BLaER1 (cell line): ENCODE measurements around the gene DROSHA.
"Not testable (repeated sequence)": the region's sequence is repeated elsewhere in the genome, so short reads cannot be mapped to it uniquely, and the experiment has no call there.

Experiments used
- H3K27ac ChIP-seq: shearing (Covaris generic); formaldehyde crosslinking; 2 replicates; pipeline ENCODE4 v1.8.1; 2022
- H3K27me3 ChIP-seq: shearing (Covaris generic); formaldehyde crosslinking; 2 replicates; pipeline ENCODE4 v1.8.1; 2022
- H3K36me3 ChIP-seq: shearing (Covaris generic); formaldehyde crosslinking; 2 replicates; pipeline ENCODE4 v1.8.1; 2022
- H3K4me1 ChIP-seq: shearing (Covaris generic); formaldehyde crosslinking; 2 replicates; pipeline ENCODE4 v1.8.1; 2022
- H3K4me2 ChIP-seq: shearing (Covaris generic); formaldehyde crosslinking; 2 replicates; pipeline ENCODE4 v1.8.1; 2022
- H3K4me3 ChIP-seq: shearing (Covaris generic); formaldehyde crosslinking; 2 replicates; pipeline ENCODE4 v1.8.1; 2022
- H3K9ac ChIP-seq: shearing (Covaris generic); formaldehyde crosslinking; 2 replicates; pipeline ENCODE4 v1.8.1; 2022
- H3K9me3 ChIP-seq: shearing (Covaris generic); formaldehyde crosslinking; 2 replicates; pipeline ENCODE4 v1.8.1; 2022
- H4K20me1 ChIP-seq: shearing (Covaris generic); formaldehyde crosslinking; 2 replicates; pipeline ENCODE4 v1.8.1; 2022
- Cebpa-rat ChIP-seq: shearing (Covaris generic); IDR thresholded peaks from 2 replicates; pipeline ENCODE4 v1.8.1; 2022

The DROSHA gene

GRCh38 chr5:31563216-31563615, 31.3 kb upstream of the DROSHA start:
- Histone ChIP-seq H3K27ac (no peak overlapping the region), H3K9ac (no peak overlapping the region), H3K4me2 (no peak overlapping the region), H3K36me3 (peaks cover 8% of the 10 kb centered on the region; the same call in 1 of the 2 replicates), H3K27me3 (no peaks in the 10 kb centered on the region), H3K4me1 (no peaks in the 10 kb centered on the region), H3K4me3 (no peak overlapping the region), H4K20me1 (no peaks in the 10 kb centered on the region), H3K9me3 (peaks cover 24% of the 10 kb centered on the region)
- no peak for TF ChIP-seq Cebpa-rat

GRCh38 chr5:31561946-31562345, 30.1 kb upstream of the DROSHA start:
- Histone ChIP-seq H3K4me2 (no peak overlapping the region), H3K4me3 (no peak overlapping the region), H3K27me3 (no peaks in the 10 kb centered on the region), H3K27ac (no peak overlapping the region), H3K36me3 (peaks cover 15% of the 10 kb centered on the region), H3K9ac (no peak overlapping the region), H4K20me1 (no peaks in the 10 kb centered on the region), H3K4me1 (no peaks in the 10 kb centered on the region), H3K9me3 (peaks cover 24% of the 10 kb centered on the region)
- no peak for TF ChIP-seq Cebpa-rat

GRCh38 chr5:31559942-31560341, 28.0 kb upstream of the DROSHA start:
- Histone ChIP-seq H3K9me3 (peaks cover 12% of the 10 kb centered on the region), H3K27me3 (no peaks in the 10 kb centered on the region), H3K27ac (no peak overlapping the region), H3K4me3 (no peak overlapping the region), H3K4me2 (no peak overlapping the region), H3K36me3 (peaks cover 25% of the 10 kb centered on the region), H4K20me1 (no peaks in the 10 kb centered on the region), H3K4me1 (no peaks in the 10 kb centered on the region), H3K9ac (no peak overlapping the region)
- no peak for TF ChIP-seq Cebpa-rat

GRCh38 chr5:31556461-31556860, 24.6 kb upstream of the DROSHA start:
- Histone ChIP-seq H3K27ac (no peak overlapping the region), H3K36me3 (peaks cover 57% of the 10 kb centered on the region), H3K9ac (no peak overlapping the region), H3K4me1 (no peaks in the 10 kb centered on the region), H3K9me3 (no peaks in the 10 kb centered on the region), H3K27me3 (no peaks in the 10 kb centered on the region), H3K4me2 (no peak overlapping the region), H3K4me3 (no peak overlapping the region), H4K20me1 (no peaks in the 10 kb centered on the region)
- TF ChIP-seq Cebpa-rat: no peak

- Histone ChIP-seq H3K4me1 (no peaks in the 10 kb centered on the region), H3K27me3 (no peaks in the 10 kb centered on the region), H3K27ac (no peak overlapping the region), H3K36me3 (peaks cover 61% of the 10 kb centered on the region), H3K4me2 (no peak overlapping the region), H4K20me1 (no peaks in the 10 kb centered on the region), H3K9ac (no peak overlapping the region), H3K9me3 (no peaks in the 10 kb centered on the region), H3K4me3 (no peak overlapping the region)
- TF ChIP-seq Cebpa-rat: no peak
Observed at GRCh38 chr5:31554552-31554951, 22.7 kb upstream of the DROSHA start.

DNA sequence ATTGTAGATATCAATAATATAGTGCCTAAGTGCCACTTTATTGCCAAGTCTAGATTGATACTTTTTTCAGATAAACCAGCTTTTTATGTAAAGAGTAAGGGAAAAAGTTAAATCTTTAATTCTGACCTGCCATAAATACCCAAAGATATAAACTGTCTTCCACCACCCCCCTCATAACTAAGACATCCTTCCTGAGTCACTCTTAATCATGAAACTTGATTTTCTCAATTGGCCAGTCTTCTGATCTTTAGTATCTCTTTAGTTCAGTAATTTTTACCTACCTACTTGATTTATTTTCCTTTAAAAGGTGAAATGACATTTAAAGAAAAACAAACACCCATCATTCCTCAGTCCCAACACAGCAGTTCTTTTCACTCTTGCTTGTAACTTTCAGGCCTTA, 22.0 kb upstream of the DROSHA start:
- Histone ChIP-seq H3K9me3 (no peaks in the 10 kb centered on the region), H3K27ac (no peak overlapping the region), H3K9ac (no peak overlapping the region), H4K20me1 (no peaks in the 10 kb centered on the region), H3K27me3 (no peaks in the 10 kb centered on the region), H3K4me2 (no peak overlapping the region), H3K4me3 (no peak overlapping the region), H3K36me3 (peaks cover 68% of the 10 kb centered on the region), H3K4me1 (no peaks in the 10 kb centered on the region)
- TF ChIP-seq Cebpa-rat: no peak

- TF ChIP-seq Cebpa-rat: no peak
- H3K27me3 ChIP-seq: no peaks in the 10 kb centered on the region
- no peak overlapping the region for H3K4me3 ChIP-seq
- no peak overlapping the region for H3K9ac ChIP-seq
- H3K4me2 ChIP-seq: no peak overlapping the region
- no peaks in the 10 kb centered on the region for H3K4me1 ChIP-seq
- H3K9me3 ChIP-seq: no peaks in the 10 kb centered on the region
- H4K20me1 ChIP-seq: no peaks in the 10 kb centered on the region
- H3K36me3 ChIP-seq: peaks cover 80% of the 10 kb centered on the region
- no peak overlapping the region for H3K27ac ChIP-seq
Observed at GRCh38 chr5:31551878-31552277, 20.0 kb upstream of the DROSHA start.

DNA sequence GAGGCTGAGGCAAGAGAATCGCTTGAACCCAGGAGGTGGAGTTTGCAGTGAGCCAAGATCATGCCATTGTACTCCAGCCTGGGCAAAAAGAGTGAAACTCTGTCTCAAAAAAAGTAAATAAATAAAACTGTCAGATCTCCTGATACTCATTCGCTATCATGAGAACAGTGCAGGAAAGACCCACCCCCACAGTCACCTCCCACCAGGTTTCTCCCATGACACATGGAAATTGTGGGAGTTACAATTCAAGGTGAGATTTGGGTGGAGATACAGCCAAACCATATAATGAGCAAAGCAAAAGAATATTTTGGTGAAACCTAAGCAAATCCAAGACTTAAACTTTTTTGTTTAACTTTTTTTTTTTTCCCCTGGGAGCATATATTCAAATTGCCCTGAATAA, 17.2 kb upstream of the DROSHA start:
- H3K27ac ChIP-seq, H4K20me1 ChIP-seq, H3K9ac ChIP-seq, H3K4me2 ChIP-seq, H3K27me3 ChIP-seq, H3K4me3 ChIP-seq, H3K9me3 ChIP-seq, H3K4me1 ChIP-seq: not testable (repeated sequence)
- peaks cover 72% of the 10 kb centered on the region for H3K36me3 ChIP-seq

- no peak overlapping the region for H3K4me2 ChIP-seq
- H4K20me1 ChIP-seq: no peaks in the 10 kb centered on the region
- H3K27me3 ChIP-seq: no peaks in the 10 kb centered on the region
- peaks cover 80% of the 10 kb centered on the region for H3K36me3 ChIP-seq
- no peak overlapping the region for H3K4me3 ChIP-seq
- no peak overlapping the region for H3K27ac ChIP-seq
- H3K4me1 ChIP-seq: peaks cover 13% of the 10 kb centered on the region
- TF ChIP-seq Cebpa-rat: no peak
- H3K9me3 ChIP-seq: no peaks in the 10 kb centered on the region
- H3K9ac ChIP-seq: no peak overlapping the region
Observed at GRCh38 chr5:31537851-31538250, 6.0 kb upstream of the DROSHA start.

DNA sequence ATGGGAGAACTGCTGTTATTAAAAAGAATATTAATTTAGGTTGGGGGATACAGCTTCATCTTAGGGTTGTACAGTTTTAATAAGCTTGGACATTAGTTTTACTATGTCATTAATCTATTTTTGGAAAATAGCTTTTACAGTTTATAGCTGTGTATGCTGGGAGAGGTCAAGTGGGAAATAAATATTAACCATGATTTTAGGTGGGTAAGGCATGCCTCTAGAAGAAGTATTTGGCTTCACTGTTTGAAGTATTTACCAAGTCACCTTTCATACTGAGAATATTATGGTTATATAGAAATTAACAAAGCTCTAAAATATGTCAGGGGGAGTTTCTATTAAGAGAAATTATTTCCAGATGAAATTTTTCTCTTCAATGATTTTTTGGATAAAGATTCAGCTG, 5.5 kb upstream of the DROSHA start:
- H3K36me3 ChIP-seq: peaks cover 75% of the 10 kb centered on the region
- H3K4me3 ChIP-seq: no peak overlapping the region
- H3K4me2 ChIP-seq: no peak overlapping the region
- H3K27ac ChIP-seq: no peak overlapping the region
- H3K9ac ChIP-seq: no peak overlapping the region
- no peaks in the 10 kb centered on the region for H3K27me3 ChIP-seq
- TF ChIP-seq Cebpa-rat: no peak
- H4K20me1 ChIP-seq: no peaks in the 10 kb centered on the region
- H3K4me1 ChIP-seq: peaks cover 15% of the 10 kb centered on the region
- H3K9me3 ChIP-seq: no peaks in the 10 kb centered on the region

DNA sequence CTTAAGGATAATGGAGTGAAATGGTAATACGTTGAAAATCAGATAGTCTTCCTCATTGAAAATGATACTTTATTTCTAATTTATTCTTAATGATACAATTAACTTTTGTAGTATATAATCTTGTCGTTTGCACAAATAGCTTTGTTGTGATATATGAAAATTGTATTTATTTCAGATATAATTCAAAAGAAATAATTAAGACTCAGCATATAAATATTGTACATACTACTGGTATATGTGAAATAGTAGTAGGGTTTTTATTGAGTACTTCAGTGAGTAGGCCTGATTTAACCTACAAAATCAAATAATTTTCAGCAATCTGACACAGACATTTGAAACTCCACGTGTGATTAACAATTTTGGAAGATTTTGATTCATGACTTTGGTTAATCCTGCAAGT, 5.0 kb upstream of the DROSHA start:
- H3K27me3 ChIP-seq: no peaks in the 10 kb centered on the region
- H4K20me1 ChIP-seq: no peaks in the 10 kb centered on the region
- H3K27ac ChIP-seq: no peak overlapping the region
- no peaks in the 10 kb centered on the region for H3K9me3 ChIP-seq
- TF ChIP-seq Cebpa-rat: no peak
- H3K36me3 ChIP-seq: peaks cover 71% of the 10 kb centered on the region
- H3K4me3 ChIP-seq: no peak overlapping the region
- H3K4me1 ChIP-seq: peaks cover 15% of the 10 kb centered on the region
- no peak overlapping the region for H3K9ac ChIP-seq
- no peak overlapping the region for H3K4me2 ChIP-seq
